Activated B cell treated with CpG ODN at 0.5 μM for 24 hours (primary cell): ENCODE results near the gene FGF12. TPM values are rescaled to one million over a fixed set of nuclear protein-coding genes. Genes with fewer than 3 reads are reported as not detected.

ENCODE experiments used
- ATAC-seq: fragments of 200-7000 bp; cut with Tn5 transposase; one replicate; pipeline ENCODE4 v1.10.0; 2021; ENCODE audit warnings: low read depth, mild to moderate bottlenecking, moderate library complexity
- CTCF ChIA-PET: fragments of 350-600 bp; sonication (Branson Sonifier 250); formaldehyde crosslinking; loops from one replicate; lab custom pipeline; 2021; ENCODE audit warnings: antibody characterized with exemption; lab: Charles Lee
- POLR2A ChIA-PET: fragments of 350-600 bp; sonication (Branson Sonifier 250); formaldehyde crosslinking; loops from one replicate; lab custom pipeline; 2021; ENCODE audit warnings: antibody characterized with exemption; lab: Charles Lee
- DNase-seq: peaks from one replicate; pipeline ENCODE4 v3.0.0; 2022
- H3K27ac Mint-ChIP-seq: one replicate; pipeline ENCODE4 v1.8.0; 2020; ENCODE audit warnings: mixed read lengths
- H3K27me3 Mint-ChIP-seq: one replicate; pipeline ENCODE4 v1.8.0; 2021; ENCODE audit warnings: mixed read lengths
- H3K36me3 Mint-ChIP-seq: one replicate; pipeline ENCODE4 v1.8.0; 2021; ENCODE audit warnings: low read depth, mixed read lengths
- H3K4me1 Mint-ChIP-seq: one replicate; pipeline ENCODE4 v1.8.0; 2021; ENCODE audit warnings: mixed read lengths
- H3K4me3 Mint-ChIP-seq: one replicate; pipeline ENCODE4 v1.8.0; 2020; ENCODE audit warnings: mild to moderate bottlenecking, mixed read lengths
- H3K9me3 Mint-ChIP-seq: one replicate; pipeline ENCODE4 v1.8.0; 2020; ENCODE audit warnings: mixed read lengths
- intact Hi-C: fragments of 100-400 bp; cut with micrococcal nuclease; formaldehyde crosslinking; loops from one replicate; pipeline ENCODE4 v1.15.1; 2024
- total RNA-seq: library from RNA; stranded (reverse); gene quantifications from 2 replicates; pipeline ENCODE4 v1.2.3, GENCODE V29; 2022
- TF ChIP-seq, protein P1 (sequence below): fragments of 200-600 bp; IDR thresholded peaks from one replicate; pipeline ENCODE4 v1.8.0; 2022; ENCODE audit warnings: antibody characterized with exemption, mild to moderate bottlenecking

The FGF12 gene
- total RNA-seq, 1 donor from 2014 or later, result not detected

DNA sequence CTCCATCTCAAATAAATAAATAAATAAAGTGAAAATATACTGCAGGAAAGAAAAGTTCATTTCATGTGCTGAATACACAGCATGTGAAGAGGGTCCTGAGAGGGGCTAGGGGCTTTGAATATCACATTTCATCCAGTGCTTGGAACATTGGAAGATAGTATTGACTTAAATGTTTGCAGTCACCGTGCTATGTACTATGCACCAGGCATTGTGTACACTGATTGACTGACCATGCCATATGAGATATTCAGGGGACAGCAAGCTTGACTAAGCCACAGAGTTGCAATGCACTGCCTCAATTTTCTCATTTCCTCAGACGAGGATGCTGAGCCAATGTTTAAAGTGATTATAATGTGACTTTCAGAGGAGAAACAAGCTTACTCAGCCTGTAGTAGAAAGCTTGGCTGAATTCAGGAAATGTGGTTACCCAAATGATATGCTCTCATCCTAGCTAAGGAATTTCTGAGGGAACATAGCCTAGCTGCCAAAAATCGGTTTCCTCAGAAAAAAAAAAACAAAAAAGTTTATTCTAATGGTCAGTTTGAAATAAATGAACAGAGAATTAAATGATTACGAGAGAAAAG is 557.9 kb downstream of the FGF12 start:
- H3K36me3 Mint-ChIP-seq, result no peaks in the 10 kb centered on the region
- DNase-seq, result no peak
- no peak overlapping the region for H3K27ac Mint-ChIP-seq
- peaks cover 4% of the 10 kb centered on the region for H3K27me3 Mint-ChIP-seq
- CTCF ChIA-PET, result no interaction called here
- ATAC-seq, result no peak
- TF ChIP-seq, protein P1, sequence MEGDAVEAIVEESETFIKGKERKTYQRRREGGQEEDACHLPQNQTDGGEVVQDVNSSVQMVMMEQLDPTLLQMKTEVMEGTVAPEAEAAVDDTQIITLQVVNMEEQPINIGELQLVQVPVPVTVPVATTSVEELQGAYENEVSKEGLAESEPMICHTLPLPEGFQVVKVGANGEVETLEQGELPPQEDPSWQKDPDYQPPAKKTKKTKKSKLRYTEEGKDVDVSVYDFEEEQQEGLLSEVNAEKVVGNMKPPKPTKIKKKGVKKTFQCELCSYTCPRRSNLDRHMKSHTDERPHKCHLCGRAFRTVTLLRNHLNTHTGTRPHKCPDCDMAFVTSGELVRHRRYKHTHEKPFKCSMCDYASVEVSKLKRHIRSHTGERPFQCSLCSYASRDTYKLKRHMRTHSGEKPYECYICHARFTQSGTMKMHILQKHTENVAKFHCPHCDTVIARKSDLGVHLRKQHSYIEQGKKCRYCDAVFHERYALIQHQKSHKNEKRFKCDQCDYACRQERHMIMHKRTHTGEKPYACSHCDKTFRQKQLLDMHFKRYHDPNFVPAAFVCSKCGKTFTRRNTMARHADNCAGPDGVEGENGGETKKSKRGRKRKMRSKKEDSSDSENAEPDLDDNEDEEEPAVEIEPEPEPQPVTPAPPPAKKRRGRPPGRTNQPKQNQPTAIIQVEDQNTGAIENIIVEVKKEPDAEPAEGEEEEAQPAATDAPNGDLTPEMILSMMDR, result no peak
- intact Hi-C loops, result no loop called here
- POLR2A ChIA-PET, result no interaction called here
- H3K9me3 Mint-ChIP-seq, result no peaks in the 10 kb centered on the region
- H3K4me1 Mint-ChIP-seq, result no peaks in the 10 kb centered on the region
- no peak overlapping the region for H3K4me3 Mint-ChIP-seq

DNA sequence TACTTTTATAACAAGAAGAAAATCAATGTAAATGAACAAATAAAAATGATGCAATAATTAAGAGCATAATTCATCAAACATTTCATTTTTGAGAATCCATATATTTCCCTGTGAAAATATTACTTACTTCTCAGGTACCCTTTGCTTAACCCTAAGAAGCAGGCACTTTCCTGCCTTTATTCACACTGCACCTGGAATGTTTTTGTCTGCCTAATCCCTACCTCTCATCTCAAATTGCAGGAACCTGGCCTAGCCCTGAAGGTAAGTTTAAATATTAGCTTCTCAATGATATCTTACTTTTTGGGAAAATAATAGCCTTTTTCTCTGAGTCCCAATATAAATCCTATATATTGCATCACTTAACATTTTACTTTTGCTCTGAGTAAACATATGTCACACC is 559.1 kb downstream of the FGF12 start:
- CTCF ChIA-PET, result no interaction called here
- Mint-ChIP-seq H3K27me3 (peaks cover 4% of the 10 kb centered on the region), H3K4me3 (no peak overlapping the region), H3K27ac (no peak overlapping the region), H3K36me3 (no peaks in the 10 kb centered on the region), H3K4me1 (no peaks in the 10 kb centered on the region), H3K9me3 (no peaks in the 10 kb centered on the region)
- ATAC-seq, result no peak
- TF ChIP-seq, protein P1, result no peak
- POLR2A ChIA-PET, result no interaction called here
- DNase-seq, result no peak
- intact Hi-C loops, result no loop called here

DNA sequence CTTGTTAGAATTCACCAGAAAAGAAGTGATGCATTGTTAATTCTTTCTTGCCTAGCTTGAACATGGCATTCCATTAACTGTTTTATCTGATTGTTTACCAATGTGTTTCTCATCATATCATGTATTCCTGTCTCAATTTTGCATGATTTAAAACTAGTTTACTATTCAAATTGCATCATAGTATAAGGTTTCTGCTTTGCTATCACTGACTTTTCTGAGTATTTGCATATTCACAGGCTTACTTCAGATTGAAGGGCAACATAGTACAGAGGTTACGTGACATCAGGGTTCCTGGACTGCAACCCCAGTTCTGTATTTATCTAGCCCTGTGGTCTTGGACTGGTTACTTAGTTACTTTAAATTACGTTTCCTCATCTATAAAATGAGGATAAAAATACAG is 561.8 kb downstream of the FGF12 start:
- ATAC-seq (no peak), DNase-seq (no peak)
- TF ChIP-seq, protein P1, result no peak
- Mint-ChIP-seq H3K27me3 (peaks cover 7% of the 10 kb centered on the region), H3K36me3 (no peaks in the 10 kb centered on the region), H3K4me3 (no peak overlapping the region), H3K27ac (no peak overlapping the region), H3K9me3 (no peaks in the 10 kb centered on the region), H3K4me1 (no peaks in the 10 kb centered on the region)
- intact Hi-C loops, result no loop called here
- CTCF ChIA-PET, result interaction anchor here (0.6 kb wide), 1 partner anchor 10 kb away, joined by 3 read pairs; no protein-coding TSS in a partner anchor
- POLR2A ChIA-PET, result no interaction called here

DNA sequence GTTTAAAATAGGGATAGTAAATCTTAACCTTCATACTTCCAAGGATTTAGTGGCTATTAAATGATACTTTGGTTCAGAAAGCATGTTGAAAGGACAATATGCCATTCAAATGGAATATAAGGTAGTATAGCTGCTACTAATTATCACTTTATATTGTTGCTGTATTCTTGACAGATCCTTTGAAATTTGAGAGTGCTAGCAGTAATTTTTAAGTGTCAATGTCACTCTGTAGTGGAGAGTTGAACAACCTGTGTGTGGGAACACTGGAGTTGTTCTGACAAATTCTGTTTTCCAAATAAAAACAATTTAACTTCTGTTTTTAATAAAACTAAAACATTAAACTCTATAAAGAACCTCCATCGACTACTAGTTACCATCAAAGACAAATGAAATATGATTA is 565.7 kb downstream of the FGF12 start:
- no peak overlapping the region for H3K4me3 Mint-ChIP-seq
- H3K9me3 Mint-ChIP-seq, result no peaks in the 10 kb centered on the region
- POLR2A ChIA-PET, result no interaction called here
- CTCF ChIA-PET, result no interaction called here
- H3K27me3 Mint-ChIP-seq, result peaks cover 5% of the 10 kb centered on the region
- intact Hi-C loops, result no loop called here
- H3K4me1 Mint-ChIP-seq, result no peaks in the 10 kb centered on the region
- ATAC-seq, result no peak
- no peak overlapping the region for H3K27ac Mint-ChIP-seq
- TF ChIP-seq, protein P1, result no peak
- DNase-seq, result no peak
- H3K36me3 Mint-ChIP-seq, result no peaks in the 10 kb centered on the region

DNA sequence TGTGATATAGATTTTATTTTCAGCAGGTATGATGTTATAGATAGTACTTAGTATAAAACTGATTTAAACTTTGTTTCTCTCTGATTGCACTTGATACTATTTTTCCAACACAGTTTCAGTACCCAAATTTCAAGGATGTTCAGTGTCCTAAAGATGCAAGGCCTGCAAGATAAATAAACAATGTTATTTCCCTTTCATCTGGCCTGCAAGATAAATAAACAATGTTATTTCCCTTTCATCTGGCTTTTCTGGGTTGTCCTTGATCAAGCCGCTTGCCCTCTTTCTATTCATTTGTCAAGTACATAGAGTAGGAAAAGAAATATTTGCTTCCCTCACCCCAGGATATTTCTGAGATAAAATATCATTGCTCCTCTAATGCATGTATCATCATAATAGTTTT is 571.0 kb downstream of the FGF12 start:
- ChIA-PET POLR2A (no interaction called here), CTCF (no interaction called here)
- Mint-ChIP-seq H3K27me3 (peaks cover 4% of the 10 kb centered on the region), H3K4me3 (no peak overlapping the region), H3K27ac (no peak overlapping the region), H3K4me1 (peaks cover 3% of the 10 kb centered on the region), H3K9me3 (no peaks in the 10 kb centered on the region), H3K36me3 (no peaks in the 10 kb centered on the region)
- DNase-seq, result no peak
- TF ChIP-seq, protein P1, result no peak
- no peak for ATAC-seq
- intact Hi-C loops, result no loop called here
